ENCODE data around the gene P2RY6. TPM values are rescaled to one million over a fixed set of nuclear protein-coding genes. Genes with fewer than 3 reads are reported as not detected.

Gene P2RY6
- total RNA-seq, 1 donor: 1.2 TPM

GRCh38 chr11:73335204-73335923 is 63.2 kb downstream of the P2RY6 start:
- TF ChIP-seq CTCF (IDR thresholded peaks at IDR 0.05; ENCODE audit: insufficient read depth, low read length): peak; percentile 99
- DNase-seq (ENCODE audit: low read depth): peak; percentile 87
- peak overlapping the region; percentile 17 for H3K4me3 ChIP-seq (ENCODE audit: low read depth, low read length)

- no peak for TF ChIP-seq CTCF (IDR thresholded peaks at IDR 0.05; ENCODE audit: insufficient read depth, low read length)
- no peak for DNase-seq (ENCODE audit: low read depth)
- no peak overlapping the region for H3K4me3 ChIP-seq (ENCODE audit: low read depth, low read length)
These were observed 65.7 kb downstream of the P2RY6 start for GRCh38 chr11:73337846-73338245.

- H3K4me3 ChIP-seq (ENCODE audit: low read depth, low read length): no peak overlapping the region
- no peak for DNase-seq (ENCODE audit: low read depth)
- no peak for TF ChIP-seq CTCF (IDR thresholded peaks at IDR 0.05; ENCODE audit: insufficient read depth, low read length)
These were observed 66.1 kb downstream of the P2RY6 start for GRCh38 chr11:73338279-73338678.

GRCh38 chr11:73340164-73340563 is 68.0 kb downstream of the P2RY6 start:
- DNase-seq (ENCODE audit: low read depth): no peak
- no peak overlapping the region for H3K4me3 ChIP-seq (ENCODE audit: low read depth, low read length)
- no peak for TF ChIP-seq CTCF (IDR thresholded peaks at IDR 0.05; ENCODE audit: insufficient read depth, low read length)

- no peak for DNase-seq (ENCODE audit: low read depth)
- no peak for TF ChIP-seq CTCF (IDR thresholded peaks at IDR 0.05; ENCODE audit: insufficient read depth, low read length)
- H3K4me3 ChIP-seq (ENCODE audit: low read depth, low read length): no peak overlapping the region
These were observed 70.5 kb downstream of the P2RY6 start for GRCh38 chr11:73342633-73343032.

- no peak for DNase-seq (ENCODE audit: low read depth)
- no peak for TF ChIP-seq CTCF (IDR thresholded peaks at IDR 0.05; ENCODE audit: insufficient read depth, low read length)
- H3K4me3 ChIP-seq (ENCODE audit: low read depth, low read length): no peak overlapping the region
These were observed 71.1 kb downstream of the P2RY6 start for GRCh38 chr11:73343076-73343873.

All from fibroblast of the aortic adventitia (primary cell).